Uterus (tissue), 2 donors: Measurements from ENCODE around the gene TEX14.

Source experiments
- POLR2A ChIP-seq, 2 donors: fragments of 450-650 bp; IDR thresholded peaks; one replicate each; pipeline ENCODE4 v1.6.1; 2016; ENCODE audit warnings: antibody characterized with exemption in 2 of 2, mild to moderate bottlenecking in 1 of 2, moderate library complexity in 1 of 2
- TF ChIP-seq, protein P1 (sequence below), 4 experiments: fragments of 200-600 bp in 2 of 4; fragments of 450-650 bp in 2 of 4; sonication (generic) in 2 of 4; IDR thresholded peaks; one replicate each; pipeline ENCODE4 v1.5.1; 2016 to 2019; ENCODE audit warnings: antibody characterized with exemption in 4 of 4, mild to moderate bottlenecking in 2 of 4, moderate library complexity in 1 of 4

GRCh38 chr17:58722274-58722673, 30.4 kb upstream of the TEX14 start:
- TF ChIP-seq, protein P1, sequence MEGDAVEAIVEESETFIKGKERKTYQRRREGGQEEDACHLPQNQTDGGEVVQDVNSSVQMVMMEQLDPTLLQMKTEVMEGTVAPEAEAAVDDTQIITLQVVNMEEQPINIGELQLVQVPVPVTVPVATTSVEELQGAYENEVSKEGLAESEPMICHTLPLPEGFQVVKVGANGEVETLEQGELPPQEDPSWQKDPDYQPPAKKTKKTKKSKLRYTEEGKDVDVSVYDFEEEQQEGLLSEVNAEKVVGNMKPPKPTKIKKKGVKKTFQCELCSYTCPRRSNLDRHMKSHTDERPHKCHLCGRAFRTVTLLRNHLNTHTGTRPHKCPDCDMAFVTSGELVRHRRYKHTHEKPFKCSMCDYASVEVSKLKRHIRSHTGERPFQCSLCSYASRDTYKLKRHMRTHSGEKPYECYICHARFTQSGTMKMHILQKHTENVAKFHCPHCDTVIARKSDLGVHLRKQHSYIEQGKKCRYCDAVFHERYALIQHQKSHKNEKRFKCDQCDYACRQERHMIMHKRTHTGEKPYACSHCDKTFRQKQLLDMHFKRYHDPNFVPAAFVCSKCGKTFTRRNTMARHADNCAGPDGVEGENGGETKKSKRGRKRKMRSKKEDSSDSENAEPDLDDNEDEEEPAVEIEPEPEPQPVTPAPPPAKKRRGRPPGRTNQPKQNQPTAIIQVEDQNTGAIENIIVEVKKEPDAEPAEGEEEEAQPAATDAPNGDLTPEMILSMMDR (IDR thresholded peaks at IDR 0.05), result no peak
- TF ChIP-seq POLR2A (IDR thresholded peaks at IDR 0.05), result no peak
